A673 (cell line): ENCODE results near the gene ASTN2. TPM values are rescaled to one million over a fixed set of nuclear protein-coding genes. Genes with fewer than 3 reads are reported as not detected.

Experiments used
- BruUV-seq: library from RNA; stranded (reverse); fragments of 400-500 nt; replicated peaks from 2 replicates; lab custom pipeline; 2021; lab: Mats Ljungman, UMichigan
- CTCF ChIA-PET: fragments of 300-600 bp; sonication (Branson Sonifier 250); formaldehyde crosslinking; loops from one replicate; lab custom pipeline; 2022; ENCODE audit warnings: antibody characterized with exemption; lab: Charles Lee
- POLR2A ChIA-PET: fragments of 300-600 bp; sonication (Branson Sonifier 250); formaldehyde crosslinking; loops from one replicate; lab custom pipeline; 2022; ENCODE audit warnings: antibody characterized with exemption; ENCODE audit not compliant: low non-redundant PET; lab: Charles Lee
- DNase-seq: peaks from one replicate; pipeline ENCODE4 v3.0.0-alpha.2; 2015; ENCODE audit warnings: low spot score
- H3K27ac ChIP-seq: fragments of 200-600 bp; sonication (generic); 2 replicates; pipeline ENCODE4 v1.5.1; 2016; ENCODE audit warnings: mixed run types, low read depth, mild to moderate bottlenecking, mixed read lengths, antibody characterized with exemption, low read length; ENCODE audit not compliant: poor library complexity, severe bottlenecking
- H3K27me3 ChIP-seq: fragments of 200-600 bp; sonication (generic); replicated peaks from 2 replicates; pipeline ENCODE4 v1.6.1; 2017; ENCODE audit warnings: mixed run types, low read depth, mild to moderate bottlenecking, mixed read lengths, antibody characterized with exemption, low read length; ENCODE audit not compliant: insufficient read depth, poor library complexity
- H3K36me3 ChIP-seq: fragments of 200-600 bp; sonication (generic); 2 replicates; pipeline ENCODE4 v1.6.1; 2016; ENCODE audit warnings: mixed run types, mild to moderate bottlenecking, mixed read lengths, antibody characterized with exemption, low read length; ENCODE audit not compliant: insufficient read depth, poor library complexity, severe bottlenecking
- H3K4me1 ChIP-seq: fragments of 200-600 bp; sonication (generic); 2 replicates; pipeline ENCODE4 v1.6.1; 2017; ENCODE audit warnings: mixed run types, mild to moderate bottlenecking, mixed read lengths, antibody characterized with exemption, low read length; ENCODE audit not compliant: insufficient read depth, poor library complexity, severe bottlenecking
- H3K4me3 ChIP-seq: fragments of 200-600 bp; sonication (generic); 2 replicates; pipeline ENCODE4 v1.5.1; 2016; ENCODE audit warnings: low read depth, mixed run types, mild to moderate bottlenecking, mixed read lengths, low read length; ENCODE audit not compliant: poor library complexity, severe bottlenecking
- H3K9me3 ChIP-seq: fragments of 200-600 bp; sonication (generic); 2 replicates; pipeline ENCODE4 v1.6.1; 2016; ENCODE audit warnings: mixed run types, low read depth, mild to moderate bottlenecking, mixed read lengths, antibody characterized with exemption, low read length; ENCODE audit not compliant: poor library complexity, severe bottlenecking
- CTCF ChIP-seq: fragments of 300-800, 200-600 bp; sonication (generic); conservative IDR thresholded peaks from 2 replicates; pipeline ENCODE4 v1.5.1; 2017; ENCODE audit warnings: low read depth, mild to moderate bottlenecking, antibody characterized with exemption, low read length, moderate library complexity, mixed read lengths
- EZH2 ChIP-seq: fragments of 200-600 bp; sonication (generic); IDR thresholded peaks from 2 replicates; pipeline ENCODE4 v1.6.1; 2017; ENCODE audit warnings: borderline replicate concordance, low read depth, mild to moderate bottlenecking, mixed read lengths, antibody characterized with exemption, low read length; ENCODE audit not compliant: poor library complexity, severe bottlenecking
- intact Hi-C: fragments of 100-400 bp; cut with micrococcal nuclease; formaldehyde crosslinking; loops from one replicate; pipeline ENCODE4 v1.10.0; 2022; ENCODE audit not compliant: unreplicated experiment
- total RNA-seq: library from RNA; stranded (reverse); gene quantifications from 2 replicates; pipeline ENCODE4 v1.2.3, GENCODE V29; 2021

ASTN2 gene
- total RNA-seq, 1 experiment from 2014 or later: 3.4 TPM

DNA sequence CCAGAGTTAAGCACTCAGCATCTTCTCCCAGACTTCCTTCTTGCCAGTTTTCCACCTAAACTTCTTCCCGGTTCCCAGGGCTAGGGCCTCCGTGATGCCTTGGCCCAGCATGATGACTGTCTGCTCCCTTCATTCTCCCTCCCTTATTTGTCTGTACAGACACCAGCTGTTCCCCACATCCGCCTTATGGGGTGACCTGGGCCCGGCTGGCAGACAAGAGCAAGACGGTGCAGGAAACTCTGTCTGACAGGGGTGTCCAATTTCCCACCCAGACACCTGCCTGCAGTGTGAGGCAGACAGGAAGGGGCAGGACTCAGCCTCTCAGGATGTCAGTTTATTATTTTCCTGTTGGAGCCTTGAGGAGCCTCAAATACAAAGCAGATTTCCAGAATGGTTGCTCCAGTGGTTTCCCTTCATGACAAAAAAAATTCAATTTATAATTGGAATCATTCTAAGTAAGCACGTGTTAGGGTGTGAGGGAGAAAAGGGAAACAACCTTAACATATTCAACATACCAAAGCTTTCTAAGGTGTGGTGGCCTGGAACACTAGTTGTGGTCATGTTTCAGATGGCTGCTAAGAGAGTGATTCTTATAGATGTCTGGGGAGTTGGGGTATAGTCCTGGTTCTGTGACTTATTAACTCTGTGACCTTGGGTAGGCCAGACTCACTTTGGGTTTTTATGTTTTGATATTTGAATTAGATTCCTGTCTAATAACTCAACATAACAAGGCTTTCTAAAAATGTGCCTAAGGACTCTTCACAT is 1026.7 kb downstream of the ASTN2 start:
- Histone ChIP-seq H3K4me1 (no peaks in the 10 kb centered on the region), H3K4me3 (no peak overlapping the region), H3K9me3 (no peaks in the 10 kb centered on the region), H3K36me3 (peaks cover 80% of the 10 kb centered on the region), H3K27me3 (no peaks in the 10 kb centered on the region), H3K27ac (no peak overlapping the region)
- no TSS peak for BruUV-seq
- CTCF ChIA-PET: no interaction called here
- POLR2A ChIA-PET: no interaction called here
- intact Hi-C loops: no loop called here
- TF ChIP-seq EZH2 (no peak), CTCF (no peak)
- DNase-seq: no peak

DNA sequence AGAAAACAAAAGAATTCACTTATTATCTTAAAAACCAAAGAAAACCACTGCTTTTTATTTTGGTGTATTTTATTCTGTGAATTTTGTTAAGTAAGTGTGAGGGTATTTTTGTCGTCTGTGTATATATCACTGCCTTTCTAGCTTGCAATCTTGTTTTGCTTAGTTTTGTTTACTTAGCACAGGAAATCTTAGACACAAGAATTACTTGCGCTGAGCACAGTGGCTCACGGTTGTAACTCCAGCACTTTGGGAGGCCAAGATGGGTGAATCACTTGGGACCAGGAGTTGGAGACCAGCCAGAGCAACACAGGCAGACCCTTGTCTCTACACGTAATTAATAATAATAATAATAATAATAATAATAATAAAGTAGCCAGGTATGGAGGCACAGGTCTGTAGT is 1030.9 kb downstream of the ASTN2 start:
- Histone ChIP-seq H3K27ac (no peak overlapping the region), H3K4me1 (no peaks in the 10 kb centered on the region), H3K27me3 (no peaks in the 10 kb centered on the region), H3K9me3 (no peaks in the 10 kb centered on the region), H3K4me3 (no peak overlapping the region), H3K36me3 (peaks cover 78% of the 10 kb centered on the region)
- no peak for DNase-seq
- CTCF ChIA-PET: no interaction called here
- BruUV-seq: no TSS peak
- POLR2A ChIA-PET: no interaction called here
- intact Hi-C loops: no loop called here
- no peak for TF ChIP-seq CTCF

DNA sequence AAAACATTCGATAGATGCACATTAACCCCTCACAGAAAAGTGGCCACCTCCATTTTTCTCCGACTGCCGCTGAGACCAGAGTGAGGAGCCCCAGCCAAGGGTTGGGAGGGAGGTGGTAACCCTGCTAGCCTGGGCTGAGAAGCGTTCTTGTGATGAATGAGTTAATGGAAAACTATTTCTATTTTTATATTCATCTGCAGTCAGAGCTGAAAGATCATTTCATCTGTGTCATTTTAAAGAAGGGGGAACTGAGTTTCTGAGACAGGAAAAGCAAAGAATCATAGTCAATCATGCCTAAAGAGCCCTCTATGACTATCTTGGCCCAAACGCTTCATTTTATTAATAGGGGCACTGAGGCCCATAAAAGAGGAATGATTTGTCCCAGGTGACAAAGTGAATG is 1031.7 kb downstream of the ASTN2 start:
- H3K27ac ChIP-seq: no peak overlapping the region
- H3K4me1 ChIP-seq: no peaks in the 10 kb centered on the region
- H3K4me3 ChIP-seq: no peak overlapping the region
- POLR2A ChIA-PET: no interaction called here
- TF ChIP-seq EZH2 (no peak), CTCF (no peak)
- no peak for DNase-seq
- peaks cover 78% of the 10 kb centered on the region for H3K36me3 ChIP-seq
- intact Hi-C loops: no loop called here
- no peaks in the 10 kb centered on the region for H3K27me3 ChIP-seq
- CTCF ChIA-PET: no interaction called here
- BruUV-seq: no TSS peak
- H3K9me3 ChIP-seq: no peaks in the 10 kb centered on the region
